Measurements from ENCODE around the gene SNTA1. TPM values are rescaled to one million over a fixed set of nuclear protein-coding genes. Genes with fewer than 3 reads are reported as not detected.

SNTA1 gene
- total and polyA plus RNA-seq, 9 of the 15 experiments (the other 6 are each of a cell fraction or from before 2014, with no cell fraction given): 1.2 to 40.8 (median 20.3) TPM

- BruUV-seq (replicated peaks): no TSS peak
- CTCF ChIA-PET (ENCODE audit: low intra/inter-chr PET ratio): no interaction called here
- FAIRE-seq: peak; percentile 92
- no peak; the same call in 1 of the 2 replicates for TF ChIP-seq KLF1 (tag; IDR thresholded peaks at IDR 0.05)
- TF ChIP-seq RBM34 (IDR thresholded peaks at IDR 0.05; ENCODE audit: borderline replicate concordance, insufficient read depth, low read length): no peak
- TF ChIP-seq CTCF (IDR thresholded peaks at IDR 0.05 in 2 of 3, conservative IDR thresholded peaks at IDR 0.05 in 1 of 3; ENCODE audit: insufficient read depth in 2 of 3, low read depth in 1 of 3, low read length in 3 of 3): no peak
- TF ChIP-seq, protein P1, sequence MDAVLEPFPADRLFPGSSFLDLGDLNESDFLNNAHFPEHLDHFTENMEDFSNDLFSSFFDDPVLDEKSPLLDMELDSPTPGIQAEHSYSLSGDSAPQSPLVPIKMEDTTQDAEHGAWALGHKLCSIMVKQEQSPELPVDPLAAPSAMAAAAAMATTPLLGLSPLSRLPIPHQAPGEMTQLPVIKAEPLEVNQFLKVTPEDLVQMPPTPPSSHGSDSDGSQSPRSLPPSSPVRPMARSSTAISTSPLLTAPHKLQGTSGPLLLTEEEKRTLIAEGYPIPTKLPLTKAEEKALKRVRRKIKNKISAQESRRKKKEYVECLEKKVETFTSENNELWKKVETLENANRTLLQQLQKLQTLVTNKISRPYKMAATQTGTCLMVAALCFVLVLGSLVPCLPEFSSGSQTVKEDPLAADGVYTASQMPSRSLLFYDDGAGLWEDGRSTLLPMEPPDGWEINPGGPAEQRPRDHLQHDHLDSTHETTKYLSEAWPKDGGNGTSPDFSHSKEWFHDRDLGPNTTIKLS (IDR thresholded peaks at IDR 0.05; ENCODE audit: borderline replicate concordance, low read depth): peak; percentile 85
- TF ChIP-seq ZNF639 (CRISPR knock-in tag; conservative IDR thresholded peaks at IDR 0.05 in 1 of 2, IDR thresholded peaks at IDR 0.05 in 1 of 2): peak in 1 of 2 experiments; percentile 38; a peak in 1 of 4 replicates
- no peak; the same call in 1 of the 2 replicates for TF ChIP-seq LARP7 (IDR thresholded peaks at IDR 0.05)
- TF ChIP-seq ZSCAN29 (IDR thresholded peaks at IDR 0.05): no peak
- peak; percentile 81 for TF ChIP-seq JUND (IDR thresholded peaks at IDR 0.05; ENCODE audit: borderline replicate concordance, low read depth, low read length)
- peak; percentile 43; the same call in 1 of the 3 replicates for TF ChIP-seq JUND (tag; IDR thresholded peaks at IDR 0.05; ENCODE audit: borderline replicate concordance, low read depth, low read length)
- no peak for TF ChIP-seq ZNF57 (CRISPR knock-in tag; IDR thresholded peaks at IDR 0.05)
- TF ChIP-seq TSC22D4 (tag; IDR thresholded peaks at IDR 0.05): no peak
- TF ChIP-seq NEUROD1 (IDR thresholded peaks at IDR 0.05; ENCODE audit: borderline replicate concordance, low read depth, low read length, partially characterized antibody): peak; percentile 92
- TF ChIP-seq ZNF644 (tag; IDR thresholded peaks at IDR 0.05; ENCODE audit: low read depth): peak; percentile 54; the same call in 1 of the 2 replicates
Observed at GRCh38 chr20:33401184-33401920, 42.2 kb downstream of the SNTA1 start, which contains the start of gene CDK5RAP1. CDK5RAP1 (minus strand) TSS chr20:33401519; CDS start chr20:33397064, 4,455 bp downstream.

More at GRCh38 chr20:33401184-33401920, 42.2 kb downstream of the SNTA1 start, which contains the start of gene CDK5RAP1:
- DNase-seq (ENCODE audit: extremely low read depth in 1 of 4, low spot score in 3 of 4) (peak; percentile 84 to 96 (median 86)), ATAC-seq (peak; percentile 95)
- Histone ChIP-seq H3K9ac (ENCODE audit: insufficient read depth in 1 of 2, low read depth in 2 of 2, low read length in 2 of 2) (peak within 1 kb of the TSS; percentile 81 to 98), H3K79me2 (ENCODE audit: control insufficient read depth, insufficient read depth, low read length) (peaks cover 67% of the 10 kb centered on the region), H3K36me3 (ENCODE audit: control insufficient read depth, insufficient read depth, low read length) (peaks cover 32% of the 10 kb centered on the region; the same call in 2 of the 3 replicates), H3K4me3 (peak within 1 kb of the TSS; percentile 88), H3K4me1 (replicated peaks in 1 of 2; ENCODE audit: control insufficient read depth in 2 of 2, insufficient read depth in 2 of 2, low read length in 2 of 2) (peaks cover 10 to 14% of the 10 kb centered on the region in 2 experiments), H3K27me3 (ENCODE audit: control insufficient read depth in 2 of 2, insufficient read depth in 2 of 2, low read length in 2 of 2) (no peaks in the 10 kb centered on the region), H3K4me2 (ENCODE audit: insufficient read depth, low read length) (peak within 1 kb of the TSS; percentile 93), H3K9me1 (ENCODE audit: control insufficient read depth, insufficient read depth, low read length) (no peaks in the 10 kb centered on the region), H3K9me3 (replicated peaks; ENCODE audit: control insufficient read depth, insufficient read depth, low read depth, low read length) (no peaks in the 10 kb centered on the region), H3K27ac (ENCODE audit: extremely low read depth, low read depth, low read length) (peak within 1 kb of the TSS; percentile 75), H2AFZ (ENCODE audit: low read depth, low read length) (peak within 1 kb of the TSS; percentile 84), H4K20me1 (replicated peaks; ENCODE audit: control insufficient read depth, insufficient read depth, low read length) (peaks cover 18% of the 10 kb centered on the region; the same call in 1 of the 2 replicates)
- POLR2A ChIA-PET: interaction anchor here (0.9 to 1.6 kb wide), 6 partner anchors 10 to 263 kb away, joined by 3 to 9 read pairs (median 4); no protein-coding TSS in a partner anchor
- WGBS (ENCODE audit: insufficient coverage, low coverage, missing lambda C conversion rate): under 1% methylated on average over 40 of the region's 43 CpGs
- in situ Hi-C loops (cut with MboI) (no loop called here), intact Hi-C loops (cut with micrococcal nuclease) (loop anchor here (5.0 kb wide), 2 partner anchors 41 to 251 kb away; partner anchors contain the start of gene SNTA1)
